Mucosa of stomach (tissue), 1 donor: ENCODE data around the gene DDIAS.

Source experiments
- H3K27me3 ChIP-seq: one replicate; pipeline ENCODE4 v1.7.0; 2013; ENCODE audit warnings: mild to moderate bottlenecking, low read length; ENCODE audit not compliant: control insufficient read depth, insufficient read depth
- H3K36me3 ChIP-seq: one replicate; pipeline ENCODE4 v1.7.0; 2013; ENCODE audit warnings: low read length; ENCODE audit not compliant: control insufficient read depth, insufficient read depth
- H3K4me1 ChIP-seq: one replicate; pipeline ENCODE4 v1.7.0; 2013; ENCODE audit warnings: mild to moderate bottlenecking, low read length; ENCODE audit not compliant: control insufficient read depth, insufficient read depth
- H3K4me3 ChIP-seq: one replicate; pipeline ENCODE4 v1.7.0; 2013; ENCODE audit warnings: low read length
- H3K9ac ChIP-seq: one replicate; pipeline ENCODE4 v1.7.0; 2013; ENCODE audit warnings: mild to moderate bottlenecking, low read length, moderate library complexity
- H3K9me3 ChIP-seq: one replicate; pipeline ENCODE4 v1.7.0; 2013; ENCODE audit warnings: mild to moderate bottlenecking, low read length, moderate library complexity; ENCODE audit not compliant: control insufficient read depth
- donor health status: Pancreatic carcinoma.

Gene DDIAS

GRCh38 chr11:82867495-82868082, 33.9 kb upstream of the DDIAS start:
- H3K27me3 ChIP-seq, result no peaks in the 10 kb centered on the region
- H3K9me3 ChIP-seq, result no peaks in the 10 kb centered on the region
- no peaks in the 10 kb centered on the region for H3K4me1 ChIP-seq
- H3K9ac ChIP-seq, result peak overlapping the region; percentile 40
- no peaks in the 10 kb centered on the region for H3K36me3 ChIP-seq
- H3K4me3 ChIP-seq, result no peak overlapping the region

- Histone ChIP-seq H3K4me1 (no peaks in the 10 kb centered on the region), H3K36me3 (no peaks in the 10 kb centered on the region)
Measured at GRCh38 chr11:82869657-82870056, 31.9 kb upstream of the DDIAS start.

DNA sequence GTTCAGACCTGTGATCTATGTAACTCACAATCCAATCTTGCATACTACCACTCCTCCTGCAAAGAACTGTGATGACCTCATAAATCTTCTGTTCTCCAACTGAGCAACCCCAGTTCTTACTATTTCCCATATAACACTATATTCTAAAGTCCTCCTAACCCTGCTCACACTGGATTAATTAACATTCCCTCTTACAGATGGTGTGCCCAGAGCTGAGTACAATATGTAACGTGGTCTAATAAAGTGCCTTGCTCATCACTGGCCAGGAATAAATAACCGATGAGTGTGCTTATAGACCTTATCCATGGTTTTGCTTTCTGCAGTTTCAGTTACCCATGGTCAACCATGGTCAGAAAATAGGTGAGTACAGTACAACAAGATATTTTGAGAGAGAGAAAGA, 29.9 kb upstream of the DDIAS start:
- H3K9me3 ChIP-seq, result no peaks in the 10 kb centered on the region
- no peaks in the 10 kb centered on the region for H3K27me3 ChIP-seq
- no peaks in the 10 kb centered on the region for H3K4me1 ChIP-seq
- no peak overlapping the region for H3K9ac ChIP-seq
- H3K36me3 ChIP-seq, result no peaks in the 10 kb centered on the region
- no peak overlapping the region for H3K4me3 ChIP-seq

More at GRCh38 chr11:82869657-82870056, 31.9 kb upstream of the DDIAS start:
- Histone ChIP-seq H3K27me3 (no peaks in the 10 kb centered on the region), H3K9me3 (no peaks in the 10 kb centered on the region), H3K9ac (no peak overlapping the region), H3K4me3 (no peak overlapping the region)

DNA sequence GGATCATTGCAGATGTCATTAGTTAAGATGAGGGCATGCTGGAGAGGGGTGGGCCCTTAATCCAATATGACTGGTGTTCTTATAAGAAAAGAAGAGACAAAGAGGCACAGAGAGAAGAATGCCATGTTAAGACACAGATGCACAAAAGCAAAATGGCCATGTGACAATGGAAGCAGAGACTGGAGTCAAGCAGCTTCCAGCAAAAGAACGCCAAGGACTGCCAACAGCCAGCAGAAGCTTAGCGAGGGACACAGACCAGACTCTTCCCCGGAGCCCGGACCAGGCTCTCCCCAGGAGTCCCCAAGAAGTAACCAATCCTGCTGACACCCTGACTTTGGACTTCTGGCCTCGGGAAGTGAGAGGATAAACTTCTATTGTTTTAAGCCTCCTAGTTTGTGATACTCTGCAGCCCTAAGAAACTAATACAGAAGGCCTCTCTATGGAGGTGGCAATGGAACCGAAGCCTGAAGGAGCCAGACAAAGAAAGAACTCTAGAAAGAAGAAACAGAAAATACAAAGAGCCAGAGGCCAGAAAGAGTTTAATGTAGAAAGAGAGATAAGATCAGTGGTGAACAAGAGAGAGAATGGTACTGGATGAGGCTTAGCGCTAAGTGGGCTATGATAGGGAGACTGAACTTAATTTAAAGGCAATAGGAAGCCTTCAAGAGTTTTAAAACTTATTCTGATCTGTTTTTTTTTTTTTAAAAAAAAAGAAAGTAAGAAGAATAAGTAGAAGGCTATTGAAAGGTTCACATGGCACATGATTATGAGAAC, 29.0 kb upstream of the DDIAS start:
- H3K4me1 ChIP-seq, result no peaks in the 10 kb centered on the region

GRCh38 chr11:82873919-82874333, 27.6 kb upstream of the DDIAS start:
- Histone ChIP-seq H3K9ac (no peak overlapping the region), H3K4me3 (no peak overlapping the region), H3K36me3 (no peaks in the 10 kb centered on the region), H3K4me1 (no peaks in the 10 kb centered on the region), H3K9me3 (no peaks in the 10 kb centered on the region), H3K27me3 (no peaks in the 10 kb centered on the region)

More for the DNA sequence above, 29.0 kb upstream of the DDIAS start:
- no peak overlapping the region for H3K9ac ChIP-seq
- H3K27me3 ChIP-seq, result no peaks in the 10 kb centered on the region
- H3K36me3 ChIP-seq, result no peaks in the 10 kb centered on the region
- no peak overlapping the region for H3K4me3 ChIP-seq
- H3K9me3 ChIP-seq, result no peaks in the 10 kb centered on the region

GRCh38 chr11:82874646-82875523, 26.7 kb upstream of the DDIAS start:
- Histone ChIP-seq H3K9me3 (no peaks in the 10 kb centered on the region), H3K4me3 (no peak overlapping the region), H3K36me3 (no peaks in the 10 kb centered on the region), H3K9ac (no peak overlapping the region), H3K27me3 (no peaks in the 10 kb centered on the region), H3K4me1 (no peaks in the 10 kb centered on the region)

- H3K4me3 ChIP-seq, result no peak overlapping the region
- no peaks in the 10 kb centered on the region for H3K4me1 ChIP-seq
- H3K9me3 ChIP-seq, result no peaks in the 10 kb centered on the region
- H3K9ac ChIP-seq, result no peak overlapping the region
- no peaks in the 10 kb centered on the region for H3K27me3 ChIP-seq
- H3K36me3 ChIP-seq, result no peaks in the 10 kb centered on the region
Measured at GRCh38 chr11:82883853-82884252, 17.7 kb upstream of the DDIAS start.

DNA sequence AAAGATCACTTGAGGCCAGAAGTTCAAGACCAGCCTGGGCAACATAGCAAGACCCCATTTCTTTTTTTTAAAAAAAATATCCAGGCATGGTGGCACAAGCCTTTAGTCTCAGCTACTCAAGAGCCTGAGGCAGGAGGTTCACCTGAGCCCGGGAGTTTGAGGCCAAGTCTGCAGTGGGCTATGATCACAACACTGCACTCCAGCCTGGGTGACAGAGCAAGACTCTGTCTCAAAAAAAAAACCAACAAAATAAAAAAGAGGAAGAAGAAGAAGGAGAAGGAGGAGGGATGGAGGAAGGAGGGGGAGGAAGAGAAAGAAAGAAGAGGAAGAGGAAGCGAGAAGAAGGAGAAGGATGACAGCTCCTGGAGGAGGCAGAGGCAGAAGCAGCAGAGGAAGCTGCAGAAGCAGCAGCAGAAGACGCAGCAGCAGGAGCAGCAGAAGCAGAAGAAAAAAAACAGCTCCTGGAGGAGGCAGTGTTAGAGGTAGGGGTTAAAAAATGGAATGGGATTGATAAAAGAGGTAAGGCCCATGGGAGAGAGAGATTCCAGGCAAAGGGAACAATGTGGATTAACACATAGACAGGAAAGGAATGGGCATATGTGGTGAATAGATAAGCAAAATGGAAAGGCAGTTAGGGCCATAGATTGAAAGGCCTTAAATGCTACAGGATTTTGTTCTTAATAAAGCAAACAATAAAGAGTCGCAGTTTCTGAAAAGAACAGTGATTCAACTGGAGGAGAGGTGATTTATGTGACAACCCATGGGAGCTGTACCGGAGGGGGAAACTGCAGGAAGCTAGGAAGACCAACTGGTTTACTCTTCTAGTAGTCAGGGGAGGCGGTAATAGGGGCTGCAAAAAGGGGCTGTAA, 12.2 kb upstream of the DDIAS start:
- Histone ChIP-seq H3K9ac (no peak overlapping the region), H3K4me3 (no peak overlapping the region), H3K9me3 (no peaks in the 10 kb centered on the region), H3K27me3 (no peaks in the 10 kb centered on the region), H3K4me1 (no peaks in the 10 kb centered on the region), H3K36me3 (no peaks in the 10 kb centered on the region)

DNA sequence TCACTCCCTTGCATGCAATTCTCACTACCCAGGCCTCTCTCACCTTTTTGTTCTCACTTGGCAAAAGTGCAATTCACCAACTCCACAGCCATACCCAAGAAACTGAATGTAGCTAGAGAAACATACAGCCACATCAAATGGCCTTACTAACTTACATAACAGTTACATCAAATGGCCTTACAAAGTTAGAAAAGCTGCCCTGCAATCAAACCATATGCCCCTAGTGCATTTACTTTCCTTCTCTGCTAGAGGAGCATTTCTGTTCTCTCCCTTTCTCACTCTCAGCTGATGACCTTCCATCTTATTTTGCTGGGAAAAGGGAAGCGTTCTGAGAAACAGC, 11.6 kb upstream of the DDIAS start:
- H3K27me3 ChIP-seq, result no peaks in the 10 kb centered on the region
- no peaks in the 10 kb centered on the region for H3K36me3 ChIP-seq
- no peak overlapping the region for H3K4me3 ChIP-seq
- H3K9me3 ChIP-seq, result no peaks in the 10 kb centered on the region
- H3K4me1 ChIP-seq, result no peaks in the 10 kb centered on the region
- H3K9ac ChIP-seq, result no peak overlapping the region

- no peaks in the 10 kb centered on the region for H3K4me1 ChIP-seq
- no peaks in the 10 kb centered on the region for H3K36me3 ChIP-seq
Measured at GRCh38 chr11:82890936-82891335, 10.6 kb upstream of the DDIAS start.

GRCh38 chr11:82892611-82893169, 8.8 kb upstream of the DDIAS start:
- no peaks in the 10 kb centered on the region for H3K9me3 ChIP-seq
- no peaks in the 10 kb centered on the region for H3K36me3 ChIP-seq
- no peaks in the 10 kb centered on the region for H3K4me1 ChIP-seq
- no peak overlapping the region for H3K9ac ChIP-seq
- H3K27me3 ChIP-seq, result no peaks in the 10 kb centered on the region
- no peak overlapping the region for H3K4me3 ChIP-seq

More at GRCh38 chr11:82890936-82891335, 10.6 kb upstream of the DDIAS start:
- Histone ChIP-seq H3K9ac (no peak overlapping the region), H3K9me3 (no peaks in the 10 kb centered on the region), H3K4me3 (no peak overlapping the region), H3K27me3 (no peaks in the 10 kb centered on the region)
